ENCODE measurements around the gene NMRK2. TPM values are rescaled to one million over a fixed set of nuclear protein-coding genes. Genes with fewer than 3 reads are reported as not detected.

NMRK2 gene
- total RNA-seq, 1 experiment from 2014 or later, result not detected

- DNase-seq (ENCODE audit: low read depth, low spot score) (no peak), ATAC-seq (no peak)
- intact Hi-C loops (cut with micrococcal nuclease), result no loop called here
- Histone ChIP-seq H3K4me1 (ENCODE audit: control insufficient read depth in 1 of 2, insufficient read depth in 2 of 2, low read length in 2 of 2) (peaks cover 3 to 13% of the 10 kb centered on the region in 2 experiments; a peak in 3 of 4 replicates), H3K36me3 (ENCODE audit: control insufficient read depth in 1 of 2, insufficient read depth in 2 of 2, low read length in 2 of 2) (no peaks in the 10 kb centered on the region), H3K9me2 (ENCODE audit: insufficient read depth) (no peaks in the 10 kb centered on the region), H2AFZ (ENCODE audit: low read depth, low read length, poor library complexity, severe bottlenecking) (no peak overlapping the region), H3K9ac (ENCODE audit: low read length) (no peak overlapping the region), H3K4me2 (ENCODE audit: low read length) (no peak overlapping the region), H3K4me3 (replicated peaks in 1 of 2; ENCODE audit: low read depth in 1 of 2, low read length in 2 of 2) (no peak overlapping the region), H3K27ac (ENCODE audit: low read depth, low read length) (no peak overlapping the region), H4K20me1 (ENCODE audit: insufficient read depth) (no peaks in the 10 kb centered on the region), H3K79me2 (ENCODE audit: insufficient read depth, low read length) (no peaks in the 10 kb centered on the region), H3K9me3 (ENCODE audit: control insufficient read depth in 1 of 2, insufficient read depth in 1 of 2, low read depth in 1 of 2, low read length in 2 of 2) (no peaks in the 10 kb centered on the region), H3K27me3 (ENCODE audit: insufficient read depth, low read length) (no peaks in the 10 kb centered on the region)
- ChIA-PET RAD21 (ENCODE audit: low non-redundant PET in 1 of 2, low total read pairs in 2 of 2, uncharacterized antibody in 2 of 2, unreplicated experiment in 2 of 2) (interaction anchor here in 1 of 2 experiments (0.7 kb wide), 1 partner anchor 347 kb away, joined by 5 read pairs; no protein-coding TSS in a partner anchor), POLR2A (no interaction called here), CTCF (interaction anchor here (1.1 kb wide), 1 partner anchor 38 kb away, joined by 4 read pairs; no protein-coding TSS in a partner anchor)
- TF ChIP-seq EZH2phosphoT487 (IDR thresholded peaks at IDR 0.05; ENCODE audit: borderline replicate concordance), result no peak
- no peak for TF ChIP-seq ELF1 (IDR thresholded peaks at IDR 0.05; ENCODE audit: borderline replicate concordance, low read depth)
- TF ChIP-seq SP1 (IDR thresholded peaks at IDR 0.05; ENCODE audit: low read depth), result no peak
- no peak for TF ChIP-seq EZH2 (IDR thresholded peaks at IDR 0.05)
- TF ChIP-seq, protein P1, sequence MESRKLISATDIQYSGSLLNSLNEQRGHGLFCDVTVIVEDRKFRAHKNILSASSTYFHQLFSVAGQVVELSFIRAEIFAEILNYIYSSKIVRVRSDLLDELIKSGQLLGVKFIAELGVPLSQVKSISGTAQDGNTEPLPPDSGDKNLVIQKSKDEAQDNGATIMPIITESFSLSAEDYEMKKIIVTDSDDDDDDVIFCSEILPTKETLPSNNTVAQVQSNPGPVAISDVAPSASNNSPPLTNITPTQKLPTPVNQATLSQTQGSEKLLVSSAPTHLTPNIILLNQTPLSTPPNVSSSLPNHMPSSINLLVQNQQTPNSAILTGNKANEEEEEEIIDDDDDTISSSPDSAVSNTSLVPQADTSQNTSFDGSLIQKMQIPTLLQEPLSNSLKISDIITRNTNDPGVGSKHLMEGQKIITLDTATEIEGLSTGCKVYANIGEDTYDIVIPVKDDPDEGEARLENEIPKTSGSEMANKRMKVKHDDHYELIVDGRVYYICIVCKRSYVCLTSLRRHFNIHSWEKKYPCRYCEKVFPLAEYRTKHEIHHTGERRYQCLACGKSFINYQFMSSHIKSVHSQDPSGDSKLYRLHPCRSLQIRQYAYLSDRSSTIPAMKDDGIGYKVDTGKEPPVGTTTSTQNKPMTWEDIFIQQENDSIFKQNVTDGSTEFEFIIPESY (IDR thresholded peaks at IDR 0.05; ENCODE audit: extremely low read depth, insufficient replicate concordance, low read length), result no peak
- no peak for TF ChIP-seq CBX3 (IDR thresholded peaks at IDR 0.05; ENCODE audit: low read depth)
- TF ChIP-seq CTCF (IDR thresholded peaks at IDR 0.05 in 2 of 3, conservative IDR thresholded peaks at IDR 0.05 in 1 of 3; ENCODE audit: borderline replicate concordance in 1 of 3, insufficient read depth in 1 of 3, low read depth in 2 of 3, low read length in 2 of 3), result no peak
- TF ChIP-seq, protein P2, sequence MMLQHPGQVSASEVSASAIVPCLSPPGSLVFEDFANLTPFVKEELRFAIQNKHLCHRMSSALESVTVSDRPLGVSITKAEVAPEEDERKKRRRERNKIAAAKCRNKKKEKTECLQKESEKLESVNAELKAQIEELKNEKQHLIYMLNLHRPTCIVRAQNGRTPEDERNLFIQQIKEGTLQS (IDR thresholded peaks at IDR 0.05), result no peak
- TF ChIP-seq YY1 (IDR thresholded peaks at IDR 0.05; ENCODE audit: extremely low read depth, insufficient replicate concordance, low read depth, low read length), result no peak
- TF ChIP-seq, protein P3, sequence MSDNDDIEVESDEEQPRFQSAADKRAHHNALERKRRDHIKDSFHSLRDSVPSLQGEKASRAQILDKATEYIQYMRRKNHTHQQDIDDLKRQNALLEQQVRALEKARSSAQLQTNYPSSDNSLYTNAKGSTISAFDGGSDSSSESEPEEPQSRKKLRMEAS (IDR thresholded peaks at IDR 0.05), result no peak
- no peak for TF ChIP-seq SRF (IDR thresholded peaks at IDR 0.05; ENCODE audit: low read depth)
- no peak for TF ChIP-seq ZFX (IDR thresholded peaks at IDR 0.05)
- TF ChIP-seq ZNF274 (IDR thresholded peaks at IDR 0.05; ENCODE audit: low read depth, low read length), result no peak
- TF ChIP-seq CEBPB (IDR thresholded peaks at IDR 0.05; ENCODE audit: low read depth), result no peak
- TF ChIP-seq POLR2A (IDR thresholded peaks at IDR 0.05; ENCODE audit: borderline replicate concordance, extremely low read depth, insufficient read depth, insufficient read length), result no peak
- no TSS peak for BruUV-seq (replicated peaks)
Measured at GRCh38 chr19:3890591-3890990, 42.3 kb upstream of the NMRK2 start.

Data from HCT116 (cell line).